Measurements from ENCODE around the gene SVOP. TPM values are rescaled to one million over a fixed set of nuclear protein-coding genes. Genes with fewer than 3 reads are reported as not detected.

SVOP gene
- total and polyA plus RNA-seq, 11 donors: 0.14 to 5.3 (median 2.2) TPM

GRCh38 chr12:108969622-108970021 is 51.2 kb downstream of the SVOP start:
- TF ChIP-seq POLR2A (IDR thresholded peaks at IDR 0.05) (no peak), CTCF (IDR thresholded peaks at IDR 0.05) (no peak)
- no peak for ATAC-seq

GRCh38 chr12:108967869-108968540 is 52.9 kb downstream of the SVOP start:
- DNase-seq (peak in 1 of 5 donors; percentile 30), ATAC-seq (peak in 3 of 4 donors; percentile 30 to 51 (median 47))
- 31 to 44% (median 34%) methylated on average over 2 of the region's 2 CpGs for WGBS, 4 donors
- H3K4me3 ChIP-seq: no peak overlapping the region
- H3K27me3 ChIP-seq: no peaks in the 10 kb centered on the region
- intact Hi-C loops (cut with DNase I): loop anchor here in 1 of 10 donors (5.0 kb wide), 1 partner anchor 54 kb away; the partner anchor contains the start of gene SVOP
- peaks cover 0 to 13% (median 0%) of the 10 kb centered on the region in 12 donors for H3K4me1 ChIP-seq
- no peak for TF ChIP-seq POLR2A (IDR thresholded peaks at IDR 0.05)
- TF ChIP-seq CTCF (IDR thresholded peaks at IDR 0.05): peak in 10 of 12 donors; percentile 4 to 51 (median 28)
- no peaks in the 10 kb centered on the region for H3K9me3 ChIP-seq
- no peaks in the 10 kb centered on the region for H3K36me3 ChIP-seq
- peak overlapping the region in 6 of 12 donors; percentile 62 to 79 (median 77) for H3K27ac ChIP-seq

More at GRCh38 chr12:108969622-108970021, 51.2 kb downstream of the SVOP start:
- DNase-seq: no peak
- Histone ChIP-seq H3K36me3 (no peaks in the 10 kb centered on the region), H3K27ac (no peak overlapping the region), H3K4me3 (no peak overlapping the region), H3K9me3 (no peaks in the 10 kb centered on the region), H3K4me1 (peaks cover 0 to 13% (median 0%) of the 10 kb centered on the region in 12 donors), H3K27me3 (no peaks in the 10 kb centered on the region)
- 80 to 87% (median 82%) methylated on average over 2 of the region's 2 CpGs for WGBS, 4 donors
- intact Hi-C loops (cut with DNase I): loop anchor here in 1 of 10 donors (5.0 kb wide), 1 partner anchor 53 kb away; the partner anchor contains the start of gene SVOP

GRCh38 chr12:108966378-108967151 is 54.3 kb downstream of the SVOP start:
- ATAC-seq: peak; percentile 85 to 95 (median 89)

More at GRCh38 chr12:108966378-108967151, 54.3 kb downstream of the SVOP start:
- TF ChIP-seq CTCF (IDR thresholded peaks at IDR 0.05) (no peak), POLR2A (IDR thresholded peaks at IDR 0.05) (no peak)
- Histone ChIP-seq H3K4me3 (peak overlapping the region in 1 of 12 donors; percentile 15), H3K4me1 (peaks cover 0 to 13% (median 0%) of the 10 kb centered on the region in 12 donors), H3K27me3 (no peaks in the 10 kb centered on the region), H3K36me3 (no peaks in the 10 kb centered on the region), H3K9me3 (no peaks in the 10 kb centered on the region), H3K27ac (peak overlapping the region in 11 of 12 donors; percentile 21 to 83 (median 73))
- WGBS, 4 donors: 35 to 57% (median 45%) methylated on average over 9 of the region's 9 CpGs
- intact Hi-C loops (cut with DNase I): loop anchor here in 1 of 10 donors (5.0 kb wide), 1 partner anchor 56 kb away; the partner anchor contains the start of gene SVOP
- peak; percentile 46 to 71 (median 65) for DNase-seq
